ENCODE data around the gene RNF40. TPM values are rescaled to one million over a fixed set of nuclear protein-coding genes. Genes with fewer than 3 reads are reported as not detected.

RNF40 gene
- total and polyA plus RNA-seq, 7 donors: 26.8 to 49.1 (median 33.2) TPM

DNA sequence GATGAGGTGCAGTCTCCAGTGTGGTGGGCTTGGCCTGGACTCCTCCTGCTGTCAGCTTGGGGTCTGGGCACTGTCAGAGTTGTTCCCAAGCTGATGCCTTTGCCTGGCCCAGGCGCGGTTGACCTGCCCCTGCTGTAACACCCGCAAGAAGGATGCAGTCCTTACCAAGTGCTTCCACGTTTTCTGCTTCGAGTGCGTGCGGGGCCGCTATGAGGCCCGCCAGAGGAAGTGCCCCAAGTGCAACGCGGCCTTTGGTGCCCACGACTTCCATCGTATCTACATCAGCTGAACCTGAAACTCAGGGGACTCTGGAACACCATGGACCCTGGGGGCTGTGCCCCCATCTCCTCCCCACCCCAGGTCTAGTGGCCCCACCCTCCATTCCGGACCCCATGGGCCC, 11.7 kb downstream of the RNF40 start:
- DNase-seq: no peak
- H3K4me3 ChIP-seq: no peak overlapping the region
- no peak for ATAC-seq
- H3K4me1 ChIP-seq: peaks cover 37% of the 10 kb centered on the region
- H3K27ac ChIP-seq: no peak overlapping the region
- peaks cover 6 to 58% of the 10 kb centered on the region in 2 donors for H3K36me3 ChIP-seq (ENCODE audit: insufficient read depth in 1 of 2, low read depth in 1 of 2)
- H3K9me3 ChIP-seq: no peaks in the 10 kb centered on the region
- WGBS, 3 donors: 82 to 85% (median 83%) methylated on average over 14 of the region's 14 CpGs
- no peaks in the 10 kb centered on the region for H3K27me3 ChIP-seq (ENCODE audit: insufficient read depth in 3 of 3, low read length in 2 of 3)
- intact Hi-C loops (cut with DNase I): no loop called here
- TF ChIP-seq, protein P1, sequence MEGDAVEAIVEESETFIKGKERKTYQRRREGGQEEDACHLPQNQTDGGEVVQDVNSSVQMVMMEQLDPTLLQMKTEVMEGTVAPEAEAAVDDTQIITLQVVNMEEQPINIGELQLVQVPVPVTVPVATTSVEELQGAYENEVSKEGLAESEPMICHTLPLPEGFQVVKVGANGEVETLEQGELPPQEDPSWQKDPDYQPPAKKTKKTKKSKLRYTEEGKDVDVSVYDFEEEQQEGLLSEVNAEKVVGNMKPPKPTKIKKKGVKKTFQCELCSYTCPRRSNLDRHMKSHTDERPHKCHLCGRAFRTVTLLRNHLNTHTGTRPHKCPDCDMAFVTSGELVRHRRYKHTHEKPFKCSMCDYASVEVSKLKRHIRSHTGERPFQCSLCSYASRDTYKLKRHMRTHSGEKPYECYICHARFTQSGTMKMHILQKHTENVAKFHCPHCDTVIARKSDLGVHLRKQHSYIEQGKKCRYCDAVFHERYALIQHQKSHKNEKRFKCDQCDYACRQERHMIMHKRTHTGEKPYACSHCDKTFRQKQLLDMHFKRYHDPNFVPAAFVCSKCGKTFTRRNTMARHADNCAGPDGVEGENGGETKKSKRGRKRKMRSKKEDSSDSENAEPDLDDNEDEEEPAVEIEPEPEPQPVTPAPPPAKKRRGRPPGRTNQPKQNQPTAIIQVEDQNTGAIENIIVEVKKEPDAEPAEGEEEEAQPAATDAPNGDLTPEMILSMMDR (IDR thresholded peaks at IDR 0.05): no peak

DNA sequence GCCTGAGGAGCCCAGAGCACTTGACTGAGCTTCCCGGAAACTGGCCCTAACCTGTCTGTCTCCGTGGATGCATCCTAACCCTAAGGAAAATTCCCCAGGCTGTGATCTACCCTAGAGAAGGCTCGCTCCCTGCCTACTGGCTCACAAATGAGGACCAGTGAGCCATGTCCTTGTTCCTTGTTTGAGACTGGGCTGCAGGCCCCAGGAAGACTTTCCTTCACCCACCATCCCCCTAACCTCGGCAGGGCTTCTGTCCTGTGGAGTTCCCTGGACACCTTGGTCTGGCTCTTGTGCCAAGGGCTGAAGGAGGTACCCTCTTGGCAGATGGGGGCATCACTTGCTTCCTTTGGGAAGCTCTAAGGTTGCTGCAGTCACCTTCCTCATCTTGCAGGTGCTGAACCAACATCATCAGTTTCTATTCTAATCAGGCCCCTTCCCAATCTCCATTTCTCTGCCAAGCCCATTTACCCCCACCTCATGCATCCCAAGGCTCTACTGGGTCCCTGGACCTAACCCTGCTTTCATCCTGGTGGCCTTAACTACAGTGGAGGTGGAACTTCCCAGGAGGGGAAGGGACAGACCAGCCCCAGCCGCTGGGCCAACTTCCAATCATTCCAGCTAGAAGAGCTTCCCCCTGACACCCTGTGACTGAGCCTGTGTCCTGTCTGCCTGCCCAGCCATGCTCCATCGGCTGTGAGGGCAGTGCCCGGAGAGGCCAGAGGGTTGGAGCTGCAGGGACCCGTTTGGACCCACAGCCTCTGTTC, 12.4 kb downstream of the RNF40 start:
- Histone ChIP-seq H3K9me3 (no peaks in the 10 kb centered on the region), H3K36me3 (ENCODE audit: insufficient read depth in 1 of 2, low read depth in 1 of 2) (peaks cover 1 to 50% of the 10 kb centered on the region in 2 donors), H3K4me3 (peak overlapping the region; percentile 95), H3K27ac (peak overlapping the region; percentile 94), H3K27me3 (ENCODE audit: insufficient read depth in 3 of 3, low read length in 2 of 3) (no peaks in the 10 kb centered on the region), H3K4me1 (peaks cover 38% of the 10 kb centered on the region)
- DNase-seq (no peak), ATAC-seq (no peak)
- WGBS, 3 donors: 37 to 46% (median 39%) methylated on average over 8 of the region's 8 CpGs
- TF ChIP-seq, protein P1 (IDR thresholded peaks at IDR 0.05): no peak
- intact Hi-C loops (cut with DNase I): no loop called here

DNA sequence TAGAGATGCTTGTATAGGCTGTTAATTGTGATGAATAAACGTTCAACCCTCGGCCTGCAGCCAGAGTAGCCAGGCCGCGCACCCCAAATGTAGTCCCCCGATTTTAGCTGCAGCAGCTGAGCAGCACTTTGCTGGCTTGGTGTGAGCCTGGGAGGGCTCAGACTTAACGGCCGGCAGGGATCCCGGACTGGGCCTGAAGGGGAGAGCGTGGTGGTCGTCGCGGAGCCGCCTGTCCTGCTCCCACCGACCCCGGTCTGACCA, 12.9 kb downstream of the RNF40 start:
- TF ChIP-seq, protein P1 (IDR thresholded peaks at IDR 0.05): no peak
- WGBS, 3 donors: 4 to 20% (median 7%) methylated on average over 6 to 15 of the region's 15 CpGs
- peak overlapping the region; percentile 94 for H3K27ac ChIP-seq
- H3K36me3 ChIP-seq (ENCODE audit: insufficient read depth in 1 of 2, low read depth in 1 of 2): peaks cover 0 to 45% of the 10 kb centered on the region in 2 donors
- H3K4me3 ChIP-seq: peak overlapping the region; percentile 95
- intact Hi-C loops (cut with DNase I): no loop called here
- DNase-seq (no peak), ATAC-seq (no peak)
- H3K4me1 ChIP-seq: peaks cover 38% of the 10 kb centered on the region
- H3K9me3 ChIP-seq: no peaks in the 10 kb centered on the region
- H3K27me3 ChIP-seq (ENCODE audit: insufficient read depth in 3 of 3, low read length in 2 of 3): no peaks in the 10 kb centered on the region

DNA sequence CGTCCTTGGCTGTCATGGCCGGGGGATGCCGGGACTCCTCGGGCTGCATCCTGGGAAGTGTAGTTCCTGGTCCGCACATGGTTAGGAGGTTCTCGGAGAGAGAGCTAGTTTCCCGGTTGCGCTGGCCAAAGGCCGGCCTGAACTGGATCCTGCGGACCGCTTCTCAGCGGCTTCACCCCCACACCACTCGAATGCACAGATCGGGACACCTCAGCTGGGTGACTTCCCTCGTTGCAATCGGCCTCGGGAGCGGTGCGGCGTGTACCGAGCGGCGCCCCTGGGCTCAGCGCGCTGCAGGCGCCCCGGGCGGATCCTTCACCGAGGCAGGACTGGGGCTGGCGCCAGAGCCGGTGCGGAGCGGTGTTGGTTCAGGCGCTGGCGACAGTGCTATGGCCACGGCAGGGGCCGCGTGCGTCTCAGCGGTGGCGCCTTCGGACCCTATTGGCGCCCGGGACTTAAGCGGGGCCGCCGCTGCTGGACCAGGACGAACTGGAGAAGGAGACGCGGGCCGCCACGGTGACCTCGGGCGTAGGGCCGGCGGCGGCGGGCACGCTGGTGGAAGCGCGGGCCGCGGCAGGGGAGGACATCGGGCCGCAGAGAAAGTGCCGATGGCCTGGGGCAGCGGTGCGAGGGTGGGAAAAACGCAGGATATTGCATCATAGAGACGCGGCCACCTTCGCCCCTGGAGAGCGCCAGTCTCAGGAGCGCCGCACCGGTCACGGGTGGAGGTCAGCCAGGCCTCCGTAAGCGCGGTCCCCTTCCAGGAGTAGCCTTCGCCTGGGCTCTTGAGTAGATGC, 13.5 kb downstream of the RNF40 start:
- 0 to 1% (median 0%) methylated on average over 76 to 81 of the region's 81 CpGs for WGBS, 3 donors
- Histone ChIP-seq H3K4me1 (peaks cover 38% of the 10 kb centered on the region), H3K4me3 (peak overlapping the region; percentile 95), H3K36me3 (ENCODE audit: insufficient read depth in 1 of 2, low read depth in 1 of 2) (peaks cover 0 to 40% of the 10 kb centered on the region in 2 donors), H3K9me3 (no peaks in the 10 kb centered on the region), H3K27me3 (ENCODE audit: insufficient read depth in 3 of 3, low read length in 2 of 3) (no peaks in the 10 kb centered on the region), H3K27ac (peak overlapping the region; percentile 94)
- intact Hi-C loops (cut with DNase I): no loop called here
- ATAC-seq: peak; percentile 77 to 82 (median 81)
- TF ChIP-seq, protein P1 (IDR thresholded peaks at IDR 0.05): no peak
- DNase-seq: peak; percentile 84 to 89
